ENCODE measurements around the gene TYW1. TPM values are rescaled to one million over a fixed set of nuclear protein-coding genes. Genes with fewer than 3 reads are reported as not detected.
"Not testable (repeated sequence)": the region's sequence is repeated elsewhere in the genome, so short reads cannot be mapped to it uniquely, and the experiment has no call there.

TYW1 gene
- total and polyA plus RNA-seq, 12 donors, result 9.7 to 45.4 (median 22.6) TPM

DNA sequence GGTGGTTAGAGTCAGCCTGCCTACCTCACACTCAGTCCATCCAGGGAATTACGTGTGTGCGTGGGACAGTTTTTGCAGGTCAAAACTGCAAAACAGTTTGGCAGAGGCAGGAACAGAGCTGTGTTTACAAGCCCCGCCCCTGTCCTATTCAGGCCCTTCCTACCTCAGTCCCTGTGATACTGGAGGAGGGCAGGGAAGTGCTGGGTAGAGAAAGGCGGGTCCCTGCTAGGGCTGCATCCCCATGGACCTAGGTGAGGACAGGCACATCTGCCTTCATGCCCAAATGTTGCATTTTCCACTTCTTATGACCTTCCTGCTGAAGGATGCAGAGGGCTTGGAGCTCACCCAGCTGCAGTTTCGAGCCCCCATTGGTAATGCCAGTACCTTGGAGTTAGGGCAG, 26.3 kb upstream of the TYW1 start:
- DNase-seq, result peak in 1 of 7 donors; percentile 1

DNA sequence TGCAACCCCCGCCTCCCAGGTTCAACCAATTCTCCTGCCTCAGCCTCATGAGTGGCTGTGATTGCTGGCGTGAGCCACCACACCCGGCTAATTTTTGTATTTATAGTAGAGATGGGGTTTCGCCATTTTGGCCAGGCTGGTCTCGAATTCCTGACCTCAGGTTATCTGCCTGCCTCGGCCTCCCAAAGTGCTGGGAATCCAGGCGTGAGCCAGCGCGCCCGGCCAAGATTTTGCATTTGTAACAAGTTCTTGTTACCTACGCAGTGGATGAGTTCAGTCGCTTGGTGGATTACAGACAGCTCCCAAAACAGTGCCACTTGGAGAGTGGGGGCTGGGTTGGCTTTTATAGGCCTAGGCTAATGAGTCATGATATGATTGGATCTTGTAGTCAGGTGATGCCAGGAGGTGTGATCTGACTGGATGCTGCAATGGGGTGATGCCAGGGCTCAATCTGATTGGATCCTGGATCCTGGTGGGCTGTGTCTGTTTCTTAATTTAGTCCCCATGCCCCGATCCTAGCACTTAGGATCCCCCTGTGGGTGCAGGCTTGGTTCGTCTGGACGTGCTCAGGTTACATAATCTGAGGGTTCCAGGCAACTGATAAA, 21.5 kb upstream of the TYW1 start:
- WGBS, 4 donors, result 86 to 94% (median 88%) methylated on average over 13 to 15 of the region's 15 CpGs
- Histone ChIP-seq H3K4me3 (no peak overlapping the region), H3K4me1 (replicated peaks in 1 of 2) (no peaks in the 10 kb centered on the region), H3K27ac (no peak overlapping the region), H3K9me3 (replicated peaks in 1 of 3) (no peaks in the 10 kb centered on the region), H3K36me3 (replicated peaks in 1 of 2) (no peaks in the 10 kb centered on the region), H3K27me3 (no peaks in the 10 kb centered on the region)
- no peak for DNase-seq
- intact Hi-C loops (cut with DNase I), result no loop called here
- TF ChIP-seq, protein P1, sequence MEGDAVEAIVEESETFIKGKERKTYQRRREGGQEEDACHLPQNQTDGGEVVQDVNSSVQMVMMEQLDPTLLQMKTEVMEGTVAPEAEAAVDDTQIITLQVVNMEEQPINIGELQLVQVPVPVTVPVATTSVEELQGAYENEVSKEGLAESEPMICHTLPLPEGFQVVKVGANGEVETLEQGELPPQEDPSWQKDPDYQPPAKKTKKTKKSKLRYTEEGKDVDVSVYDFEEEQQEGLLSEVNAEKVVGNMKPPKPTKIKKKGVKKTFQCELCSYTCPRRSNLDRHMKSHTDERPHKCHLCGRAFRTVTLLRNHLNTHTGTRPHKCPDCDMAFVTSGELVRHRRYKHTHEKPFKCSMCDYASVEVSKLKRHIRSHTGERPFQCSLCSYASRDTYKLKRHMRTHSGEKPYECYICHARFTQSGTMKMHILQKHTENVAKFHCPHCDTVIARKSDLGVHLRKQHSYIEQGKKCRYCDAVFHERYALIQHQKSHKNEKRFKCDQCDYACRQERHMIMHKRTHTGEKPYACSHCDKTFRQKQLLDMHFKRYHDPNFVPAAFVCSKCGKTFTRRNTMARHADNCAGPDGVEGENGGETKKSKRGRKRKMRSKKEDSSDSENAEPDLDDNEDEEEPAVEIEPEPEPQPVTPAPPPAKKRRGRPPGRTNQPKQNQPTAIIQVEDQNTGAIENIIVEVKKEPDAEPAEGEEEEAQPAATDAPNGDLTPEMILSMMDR (IDR thresholded peaks at IDR 0.05), result no peak
- TF ChIP-seq POLR2A (IDR thresholded peaks at IDR 0.05), result no peak

More for the DNA sequence above, 26.3 kb upstream of the TYW1 start:
- Histone ChIP-seq H3K4me1 (replicated peaks in 1 of 2) (no peaks in the 10 kb centered on the region), H3K27ac (no peak overlapping the region), H3K9me3 (replicated peaks in 1 of 3) (no peaks in the 10 kb centered on the region), H3K4me3 (no peak overlapping the region), H3K36me3 (replicated peaks in 1 of 2) (no peaks in the 10 kb centered on the region), H3K27me3 (no peaks in the 10 kb centered on the region)
- WGBS, 4 donors, result 75 to 83% (median 77%) methylated on average over 4 to 5 of the region's 5 CpGs
- intact Hi-C loops (cut with DNase I), result no loop called here
- no peak for TF ChIP-seq POLR2A (IDR thresholded peaks at IDR 0.05)

DNA sequence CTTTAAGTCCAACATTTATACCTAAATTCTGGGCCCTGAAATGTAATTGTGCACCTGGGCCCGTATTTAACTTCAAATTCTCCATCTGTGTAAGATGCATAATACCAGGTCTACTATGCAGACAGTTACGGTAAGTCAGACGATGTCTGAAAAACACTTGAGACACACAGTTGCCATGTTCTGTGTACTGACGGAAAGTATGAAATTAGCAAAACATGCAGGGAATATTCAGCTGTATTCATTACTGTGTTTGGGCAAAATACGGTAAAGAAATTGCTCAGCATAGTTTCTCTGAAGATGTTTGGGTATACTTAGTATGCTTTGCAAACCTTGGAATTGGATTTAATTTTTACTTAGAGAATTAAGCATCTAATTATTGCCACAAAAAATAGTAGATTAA, 18.3 kb upstream of the TYW1 start:
- H3K4me1 ChIP-seq (replicated peaks in 1 of 2); H3K9me3 ChIP-seq (replicated peaks in 1 of 3); H3K4me3 ChIP-seq; H3K27ac ChIP-seq; H3K27me3 ChIP-seq; intact Hi-C loops (cut with DNase I); DNase-seq; H3K36me3 ChIP-seq (replicated peaks in 1 of 2): not testable (repeated sequence)
- WGBS, 4 donors, result 84 to 100% (median 93%) methylated on average over 1 to 5 of the region's 5 CpGs

DNA sequence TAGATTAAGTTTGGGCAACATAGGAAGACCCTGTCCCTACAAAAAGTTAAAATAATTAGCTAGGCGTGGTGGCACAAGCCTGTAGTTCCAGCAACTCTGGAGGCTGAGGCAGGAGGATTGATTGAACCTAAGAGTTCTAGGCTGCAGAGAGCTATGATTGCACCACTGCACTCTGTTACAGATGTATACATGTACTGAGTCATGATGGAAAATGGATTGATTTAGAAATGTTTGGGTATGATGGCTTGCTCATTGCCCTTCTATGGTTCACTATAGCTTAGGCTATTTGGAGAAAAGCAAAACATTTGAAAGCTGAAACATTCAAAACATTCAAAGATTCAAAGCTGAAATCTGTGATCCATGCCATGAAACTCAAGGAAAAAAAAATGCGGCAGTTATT, 17.6 kb upstream of the TYW1 start:
- H3K4me3 ChIP-seq; H3K27ac ChIP-seq; intact Hi-C loops (cut with DNase I); H3K27me3 ChIP-seq; DNase-seq; H3K36me3 ChIP-seq (replicated peaks in 1 of 2); H3K9me3 ChIP-seq (replicated peaks in 1 of 3); H3K4me1 ChIP-seq (replicated peaks in 1 of 2): not testable (repeated sequence)
- WGBS, 4 donors, result 85 to 91% (median 89%) methylated on average over 2 of the region's 2 CpGs

DNA sequence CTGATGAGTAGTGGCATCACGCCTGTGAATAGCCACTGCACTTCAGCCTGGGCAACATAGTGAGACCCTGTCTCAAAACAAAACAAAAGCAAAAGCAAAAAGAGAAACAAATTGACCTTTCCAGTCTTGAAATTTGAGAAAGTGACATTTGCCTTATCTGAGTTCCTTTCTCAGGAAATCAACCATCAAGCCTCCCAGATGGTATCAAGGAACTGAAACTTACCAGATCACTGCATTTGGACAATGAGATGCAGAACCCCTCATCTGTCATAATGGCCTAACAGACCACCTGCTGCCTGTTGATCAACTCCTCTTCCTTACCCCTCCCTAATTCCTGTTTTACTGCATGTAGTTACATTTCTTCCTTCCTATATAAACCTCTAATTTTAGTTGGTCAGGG, 16.3 kb upstream of the TYW1 start:
- H3K36me3 ChIP-seq (replicated peaks in 1 of 2); H3K27me3 ChIP-seq; DNase-seq; H3K9me3 ChIP-seq (replicated peaks in 1 of 3); intact Hi-C loops (cut with DNase I); H3K4me3 ChIP-seq; H3K27ac ChIP-seq; H3K4me1 ChIP-seq (replicated peaks in 1 of 2): not testable (repeated sequence)
- WGBS, 4 donors, result 90 to 100% (median 96%) methylated on average over 1 of the region's 1 CpG

DNA sequence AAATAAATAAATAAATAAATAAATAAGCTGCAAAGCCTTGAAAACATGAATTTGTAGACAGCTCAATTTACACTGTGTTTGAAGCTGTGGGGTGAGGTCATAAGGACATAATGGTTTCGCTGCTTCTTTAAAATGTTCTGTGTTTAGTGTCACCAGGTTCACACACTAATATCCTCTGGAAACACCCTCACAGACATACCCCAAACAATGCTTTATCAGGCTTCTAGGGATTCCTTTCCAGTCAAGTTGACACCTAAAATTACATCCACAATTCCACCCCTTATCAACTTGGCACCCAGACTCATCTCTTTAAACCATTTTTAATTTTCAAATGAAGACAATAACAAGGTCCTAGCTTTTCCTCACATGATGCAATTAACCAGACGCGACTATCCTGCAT, 7.1 kb upstream of the TYW1 start:
- Histone ChIP-seq H3K4me1 (replicated peaks in 1 of 2) (peaks cover 0 to 11% of the 10 kb centered on the region in 2 donors), H3K36me3 (replicated peaks in 1 of 2) (peaks cover 0 to 67% of the 10 kb centered on the region in 2 donors)
- H3K4me3 ChIP-seq; H3K27ac ChIP-seq; H3K9me3 ChIP-seq (replicated peaks in 1 of 3); intact Hi-C loops (cut with DNase I); H3K27me3 ChIP-seq; DNase-seq: not testable (repeated sequence)
- 90 to 100% (median 96%) methylated on average over 1 to 3 of the region's 3 CpGs for WGBS, 4 donors

DNA sequence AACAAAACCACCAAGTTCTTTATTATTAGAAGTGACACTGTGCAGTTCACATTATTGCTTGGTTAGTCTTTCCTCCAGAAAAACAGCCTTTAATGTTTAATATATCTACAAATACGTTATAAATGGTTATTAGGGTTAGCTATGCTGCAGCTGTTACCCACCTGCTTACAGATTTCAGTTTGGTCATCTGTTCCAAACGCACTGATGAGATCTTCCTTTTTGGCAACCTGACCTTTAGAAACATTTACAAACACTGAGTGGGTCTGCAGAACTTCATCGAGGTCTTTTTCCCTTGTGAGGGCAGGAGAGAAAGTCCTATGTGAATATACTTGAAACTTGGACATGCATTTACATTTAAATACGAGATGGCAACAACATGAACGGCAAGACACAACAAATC, 2.6 kb upstream of the TYW1 start:
- DNase-seq; H3K9me3 ChIP-seq (replicated peaks in 1 of 3); H3K27me3 ChIP-seq; intact Hi-C loops (cut with DNase I): not testable (repeated sequence)
- Histone ChIP-seq H3K4me3 (peak overlapping the region in 2 of 4 donors; percentile 78), H3K27ac (peak overlapping the region in 4 of 5 donors; percentile 100), H3K4me1 (replicated peaks in 1 of 2) (peaks cover 9 to 22% of the 10 kb centered on the region in 2 donors), H3K36me3 (replicated peaks in 1 of 2) (peaks cover 0 to 43% of the 10 kb centered on the region in 2 donors)
- WGBS, 4 donors, result 50 to 59% (median 53%) methylated on average over 5 of the region's 5 CpGs

All from adrenal gland (tissue), 12 donors.